Measurements from ENCODE around the gene ARRB2.

ARRB2 gene

GRCh38 chr17:4733073-4733531, 22.7 kb downstream of the ARRB2 start:
- DNase-seq (ENCODE audit: low read depth): no peak

GRCh38 chr17:4734857-4735475, 24.5 kb downstream of the ARRB2 start:
- no peak for DNase-seq (ENCODE audit: low read depth)

GRCh38 chr17:4735876-4736651, 25.6 kb downstream of the ARRB2 start:
- no peak for DNase-seq (ENCODE audit: low read depth)

GRCh38 chr17:4738136-4739121, 28.0 kb downstream of the ARRB2 start:
- DNase-seq (ENCODE audit: low read depth): no peak

- DNase-seq (ENCODE audit: low read depth): no peak
Measured at GRCh38 chr17:4739122-4740024, 28.9 kb downstream of the ARRB2 start, which contains the start of the genes CXCL16 and ZMYND15. Gene CXCL16 (minus strand): TSS chr17:4739928. CDS start chr17:4739339, 589 bp downstream. Gene ZMYND15 (plus strand): TSS chr17:4739833. CDS start chr17:4740549, 716 bp downstream.

- DNase-seq (ENCODE audit: low read depth): no peak
Measured at GRCh38 chr17:4740025-4740351, 29.6 kb downstream of the ARRB2 start.

- no peak for DNase-seq (ENCODE audit: low read depth)
Measured at GRCh38 chr17:4740584-4740983, 30.2 kb downstream of the ARRB2 start.

- no peak for DNase-seq (ENCODE audit: low read depth)
Measured at GRCh38 chr17:4741544-4741943, 31.1 kb downstream of the ARRB2 start.

- DNase-seq (ENCODE audit: low read depth): no peak
Measured at GRCh38 chr17:4742133-4742532, 31.7 kb downstream of the ARRB2 start.

GRCh38 chr17:4742629-4743028, 32.2 kb downstream of the ARRB2 start:
- no peak for DNase-seq (ENCODE audit: low read depth)

GRCh38 chr17:4743216-4743615, 32.8 kb downstream of the ARRB2 start:
- no peak for DNase-seq (ENCODE audit: low read depth)

- DNase-seq (ENCODE audit: low read depth): no peak
Measured at GRCh38 chr17:4743898-4744297, 33.5 kb downstream of the ARRB2 start.

GRCh38 chr17:4744999-4745969, 34.9 kb downstream of the ARRB2 start:
- DNase-seq (ENCODE audit: low read depth): no peak

GRCh38 chr17:4747847-4748246, 37.4 kb downstream of the ARRB2 start:
- no peak for DNase-seq (ENCODE audit: low read depth)

- no peak for DNase-seq (ENCODE audit: low read depth)
Measured at GRCh38 chr17:4748686-4749085, 38.3 kb downstream of the ARRB2 start.

GRCh38 chr17:4750606-4751005, 40.2 kb downstream of the ARRB2 start:
- DNase-seq (ENCODE audit: low read depth): no peak

GRCh38 chr17:4751932-4752331, 41.5 kb downstream of the ARRB2 start:
- DNase-seq (ENCODE audit: low read depth): no peak

- no peak for DNase-seq (ENCODE audit: low read depth)
Measured at GRCh38 chr17:4753392-4753791, 43.0 kb downstream of the ARRB2 start.

GRCh38 chr17:4759776-4760236, 49.4 kb downstream of the ARRB2 start:
- no peak for DNase-seq (ENCODE audit: low read depth)

- no peak for DNase-seq (ENCODE audit: low read depth)
Measured at GRCh38 chr17:4764595-4764994, 54.2 kb downstream of the ARRB2 start.

Measured in stimulated activated CD8-positive, alpha-beta memory T cell treated with anti-CD3 and anti-CD28 coated beads, Interleukin-7, amount 100 ng/mL, for 24 hours (primary cell).